Effector memory CD4-positive, alpha-beta T cell (primary cell): ENCODE data around the gene TCP11L1.

Experiments
- DNase-seq, 3 donors: peaks; one replicate each; pipeline ENCODE4 v3.0.0-alpha.2; 2020
- H3K27ac ChIP-seq: 2 replicates; pipeline ENCODE4 v1.7.0; 2013; ENCODE audit warnings: mild to moderate bottlenecking, low read length, moderate library complexity; ENCODE audit not compliant: insufficient read depth, poor library complexity, severe bottlenecking
- H3K27me3 ChIP-seq: replicated peaks from 2 replicates; pipeline ENCODE4 v1.7.0; 2013; ENCODE audit warnings: mild to moderate bottlenecking, low read length; ENCODE audit not compliant: insufficient read depth, control insufficient read depth, poor library complexity, severe bottlenecking
- H3K36me3 ChIP-seq: 2 replicates; pipeline ENCODE4 v1.7.0; 2013; ENCODE audit warnings: mild to moderate bottlenecking, low read length, moderate library complexity; ENCODE audit not compliant: control insufficient read depth, insufficient read depth
- H3K4me1 ChIP-seq: 2 replicates; pipeline ENCODE4 v1.7.0; 2013; ENCODE audit warnings: low read length, mild to moderate bottlenecking; ENCODE audit not compliant: control insufficient read depth, insufficient read depth, poor library complexity, severe bottlenecking
- H3K4me3 ChIP-seq: 2 replicates; pipeline ENCODE4 v1.7.0; 2013; ENCODE audit warnings: low read length, low read depth, mild to moderate bottlenecking; ENCODE audit not compliant: insufficient read depth, poor library complexity, severe bottlenecking
- H3K9me3 ChIP-seq: 2 replicates; pipeline ENCODE4 v1.7.0; 2013; ENCODE audit warnings: mild to moderate bottlenecking, low read length, moderate library complexity; ENCODE audit not compliant: control insufficient read depth

The TCP11L1 gene

DNA sequence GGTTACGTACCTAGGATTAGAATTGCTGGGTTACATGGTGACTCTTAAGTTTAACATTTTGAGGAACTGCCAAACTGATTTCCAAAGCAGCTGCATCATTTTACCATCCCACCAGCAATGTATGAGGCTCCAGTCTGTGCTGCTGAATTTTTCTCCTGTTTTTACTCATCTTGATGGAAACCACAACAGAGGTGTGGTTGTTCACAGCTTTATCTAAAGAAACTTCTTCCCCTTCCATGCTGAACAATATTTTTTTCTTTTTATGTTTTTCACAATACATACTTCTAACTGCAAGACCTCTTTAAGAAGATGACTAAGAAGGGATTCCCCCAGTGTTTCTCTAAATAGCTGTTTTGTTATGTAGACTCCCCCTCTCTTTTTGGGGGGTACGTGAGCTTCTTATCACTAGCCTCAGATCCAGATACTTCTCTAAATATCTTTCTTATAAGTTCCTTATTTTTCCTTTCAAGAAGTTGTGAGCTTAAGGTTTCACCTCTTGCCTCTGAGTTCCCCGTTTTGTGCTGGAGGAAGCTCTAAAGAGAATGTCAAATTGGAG is 24.0 kb downstream of the TCP11L1 start:
- Histone ChIP-seq H3K4me3 (no peak overlapping the region), H3K27ac (no peak overlapping the region), H3K27me3 (no peaks in the 10 kb centered on the region), H3K9me3 (no peaks in the 10 kb centered on the region), H3K4me1 (no peaks in the 10 kb centered on the region), H3K36me3 (peaks cover 35% of the 10 kb centered on the region)
- DNase-seq: no peak

GRCh38 chr11:33064033-33064825 is 24.9 kb downstream of the TCP11L1 start:
- Histone ChIP-seq H3K9me3 (no peaks in the 10 kb centered on the region), H3K4me1 (no peaks in the 10 kb centered on the region)

DNA sequence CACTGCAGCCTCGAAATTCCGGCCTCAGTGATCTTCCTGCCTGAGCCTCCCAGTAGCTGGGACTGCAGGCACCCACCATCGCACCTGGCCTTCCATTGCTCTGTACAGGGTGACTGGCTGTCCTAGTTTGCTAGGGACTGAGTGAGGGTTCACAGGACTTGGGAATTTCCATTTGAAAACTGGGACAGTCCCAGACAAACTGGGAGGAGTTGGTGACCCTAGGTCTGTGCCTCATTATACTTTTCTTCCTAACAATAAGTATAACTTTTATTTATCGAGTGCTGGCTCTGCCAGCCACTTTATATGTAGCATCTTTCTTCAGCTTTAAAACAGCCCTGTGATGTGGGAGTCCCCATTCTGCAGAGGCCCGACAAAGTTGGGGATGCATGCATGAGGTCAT is 25.5 kb downstream of the TCP11L1 start:
- no peaks in the 10 kb centered on the region for H3K9me3 ChIP-seq
- H3K36me3 ChIP-seq: peaks cover 29% of the 10 kb centered on the region
- DNase-seq: no peak
- no peaks in the 10 kb centered on the region for H3K4me1 ChIP-seq
- no peaks in the 10 kb centered on the region for H3K27me3 ChIP-seq
- no peak overlapping the region for H3K27ac ChIP-seq
- no peak overlapping the region for H3K4me3 ChIP-seq

More at GRCh38 chr11:33064033-33064825, 24.9 kb downstream of the TCP11L1 start:
- H3K27me3 ChIP-seq: no peaks in the 10 kb centered on the region
- no peak overlapping the region for H3K4me3 ChIP-seq
- no peak overlapping the region for H3K27ac ChIP-seq
- H3K36me3 ChIP-seq: peaks cover 35% of the 10 kb centered on the region
- no peak for DNase-seq

- H3K4me1 ChIP-seq: no peaks in the 10 kb centered on the region
- H3K27me3 ChIP-seq: no peaks in the 10 kb centered on the region
- no peaks in the 10 kb centered on the region for H3K9me3 ChIP-seq
- no peak overlapping the region for H3K4me3 ChIP-seq
- H3K36me3 ChIP-seq: peaks cover 24% of the 10 kb centered on the region
- peak; percentile 39 to 52 (median 41) for DNase-seq
- no peak overlapping the region for H3K27ac ChIP-seq
Observed at GRCh38 chr11:33065445-33066178, 26.2 kb downstream of the TCP11L1 start.

DNA sequence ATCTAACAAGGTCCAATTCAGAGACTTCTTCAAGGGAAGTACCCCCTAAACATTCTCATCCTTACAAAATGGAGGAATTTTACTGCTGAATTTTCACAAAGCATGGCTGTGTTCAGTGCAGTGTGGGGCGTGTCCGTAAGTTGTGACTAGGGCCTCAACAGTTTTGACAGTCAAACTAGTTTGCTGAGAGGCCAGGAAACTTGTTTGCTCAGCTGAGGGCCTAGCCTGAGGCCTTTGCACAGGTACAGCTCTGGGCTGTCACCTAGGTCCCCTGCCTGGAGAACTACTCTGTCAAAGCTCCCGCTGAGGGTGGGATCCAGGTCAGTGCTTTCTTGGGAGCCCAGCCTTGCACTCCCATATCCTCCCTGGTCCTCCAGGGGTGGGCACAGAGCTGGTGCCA is 27.9 kb downstream of the TCP11L1 start:
- H3K9me3 ChIP-seq: no peaks in the 10 kb centered on the region
- no peak overlapping the region for H3K4me3 ChIP-seq
- no peak overlapping the region for H3K27ac ChIP-seq
- no peaks in the 10 kb centered on the region for H3K27me3 ChIP-seq
- H3K36me3 ChIP-seq: peaks cover 28% of the 10 kb centered on the region
- no peaks in the 10 kb centered on the region for H3K4me1 ChIP-seq
- DNase-seq: no peak

GRCh38 chr11:33068611-33069340 is 29.4 kb downstream of the TCP11L1 start:
- Histone ChIP-seq H3K27me3 (no peaks in the 10 kb centered on the region), H3K27ac (no peak overlapping the region), H3K36me3 (peaks cover 36% of the 10 kb centered on the region), H3K9me3 (no peaks in the 10 kb centered on the region), H3K4me3 (no peak overlapping the region), H3K4me1 (no peaks in the 10 kb centered on the region)
- DNase-seq: no peak

GRCh38 chr11:33072465-33072864 is 33.1 kb downstream of the TCP11L1 start:
- H3K36me3 ChIP-seq: peaks cover 39% of the 10 kb centered on the region
- no peak overlapping the region for H3K27ac ChIP-seq
- no peaks in the 10 kb centered on the region for H3K4me1 ChIP-seq
- no peaks in the 10 kb centered on the region for H3K9me3 ChIP-seq
- no peaks in the 10 kb centered on the region for H3K27me3 ChIP-seq
- DNase-seq: no peak
- no peak overlapping the region for H3K4me3 ChIP-seq

GRCh38 chr11:33083918-33084317 is 44.5 kb downstream of the TCP11L1 start:
- Histone ChIP-seq H3K36me3 (peaks cover 10% of the 10 kb centered on the region), H3K27me3 (no peaks in the 10 kb centered on the region), H3K4me1 (no peaks in the 10 kb centered on the region), H3K27ac (no peak overlapping the region), H3K4me3 (no peak overlapping the region), H3K9me3 (no peaks in the 10 kb centered on the region)
- no peak for DNase-seq

DNA sequence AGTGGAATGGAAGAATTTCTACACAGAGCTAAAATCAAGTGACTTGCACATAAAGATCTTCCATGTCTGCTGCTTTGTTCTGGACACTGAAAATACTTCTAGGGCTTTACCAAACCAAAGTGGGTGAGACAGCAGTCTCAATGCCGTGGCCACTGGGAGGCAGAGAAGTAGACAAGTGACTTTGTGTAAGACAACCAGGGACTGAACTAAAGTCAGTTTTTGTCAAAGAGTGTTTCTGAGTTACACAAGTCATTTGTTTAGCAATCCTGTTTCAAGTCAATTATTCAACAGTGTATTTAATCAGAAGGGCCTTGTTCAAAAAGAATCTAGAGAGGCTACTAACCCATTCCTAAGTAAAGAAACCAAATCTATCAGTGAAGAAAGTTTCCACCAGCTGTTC is 46.6 kb downstream of the TCP11L1 start:
- H3K36me3 ChIP-seq: peaks cover 10% of the 10 kb centered on the region
- no peaks in the 10 kb centered on the region for H3K4me1 ChIP-seq
- no peaks in the 10 kb centered on the region for H3K27me3 ChIP-seq
- no peak for DNase-seq
- H3K9me3 ChIP-seq: no peaks in the 10 kb centered on the region
- H3K27ac ChIP-seq: no peak overlapping the region
- H3K4me3 ChIP-seq: no peak overlapping the region
